MM.1S (cell line): ENCODE data around the gene LEF1.

Experiments
- DNase-seq: peaks from one replicate; pipeline ENCODE4 v3.0.0-alpha.2; 2015
- H2AFZ ChIP-seq: fragments of 300-600 bp; sonication (generic); 2 replicates; pipeline ENCODE4 v1.6.0; 2016; ENCODE audit warnings: antibody characterized with exemption, low read length
- H3F3A ChIP-seq: fragments of 300-600 bp; sonication (generic); 2 replicates; pipeline ENCODE4 v1.6.1; 2016; ENCODE audit warnings: mild to moderate bottlenecking, antibody characterized with exemption, low read length, moderate library complexity, mixed read lengths; ENCODE audit not compliant: insufficient read depth
- H3K27ac ChIP-seq: fragments of 300-600 bp; sonication (generic); 2 replicates; pipeline ENCODE4 v1.5.1; 2016; ENCODE audit warnings: mild to moderate bottlenecking, low read length
- H3K27me3 ChIP-seq: fragments of 300-600 bp; sonication (generic); replicated peaks from 2 replicates; pipeline ENCODE4 v1.6.0; 2016; ENCODE audit warnings: low read length; ENCODE audit not compliant: insufficient read depth
- H3K36me3 ChIP-seq: fragments of 300-600 bp; sonication (generic); replicated peaks from 2 replicates; pipeline ENCODE4 v1.6.1; 2016; ENCODE audit warnings: mild to moderate bottlenecking, low read length, mixed read lengths; ENCODE audit not compliant: insufficient read depth
- H3K4me1 ChIP-seq: fragments of 300-600 bp; sonication (generic); 2 replicates; pipeline ENCODE4 v1.6.1; 2016; ENCODE audit warnings: low read length, mixed read lengths
- H3K4me2 ChIP-seq: fragments of 300-600 bp; sonication (generic); 2 replicates; pipeline ENCODE4 v1.6.0; 2016; ENCODE audit warnings: low read depth, low read length
- H3K4me3 ChIP-seq: fragments of 300-600 bp; sonication (generic); 2 replicates; pipeline ENCODE4 v1.5.1; 2016; ENCODE audit warnings: low read length, mixed read lengths
- H3K79me2 ChIP-seq: fragments of 300-600 bp; sonication (generic); 2 replicates; pipeline ENCODE4 v1.6.1; 2016; ENCODE audit warnings: mixed run types, low read length, mixed read lengths
- H3K9ac ChIP-seq: fragments of 300-600 bp; sonication (generic); 2 replicates; pipeline ENCODE4 v1.6.1; 2016; ENCODE audit warnings: low read length, mixed read lengths
- H3K9me2 ChIP-seq: fragments of 300-600 bp; sonication (generic); replicated peaks from 2 replicates; pipeline ENCODE4 v1.6.1; 2016; ENCODE audit warnings: mild to moderate bottlenecking, low read length, mixed read lengths; ENCODE audit not compliant: insufficient read depth
- H3K9me3 ChIP-seq: fragments of 300-600 bp; sonication (generic); replicated peaks from 2 replicates; pipeline ENCODE4 v1.6.1; 2016; ENCODE audit warnings: mild to moderate bottlenecking, low read length, mixed read lengths; ENCODE audit not compliant: insufficient read depth
- H4K20me1 ChIP-seq: fragments of 300-600 bp; sonication (generic); 2 replicates; pipeline ENCODE4 v1.6.1; 2016; ENCODE audit warnings: mild to moderate bottlenecking, low read length, moderate library complexity, mixed read lengths; ENCODE audit not compliant: insufficient read depth
- CTCF ChIP-seq: fragments of 300-600 bp; sonication (generic); IDR thresholded peaks from 2 replicates; pipeline ENCODE4 v1.5.1; 2016; ENCODE audit warnings: antibody characterized with exemption, low read length, mixed read lengths
- EZH2 ChIP-seq: fragments of 300-600 bp; sonication (generic); optimal IDR thresholded peaks from 2 replicates; pipeline ENCODE3; 2017; ENCODE audit warnings: low read depth, mild to moderate bottlenecking, antibody characterized with exemption, low read length, mixed read lengths
- EZH2phosphoT487 ChIP-seq: fragments of 300-600 bp; sonication (generic); IDR thresholded peaks from 2 replicates; pipeline ENCODE4 v1.6.1; 2018; ENCODE audit warnings: antibody characterized with exemption, low read length

Gene LEF1

GRCh38 chr4:108058685-108059440 is 109.9 kb downstream of the LEF1 start:
- no peak for DNase-seq
- H3K9ac ChIP-seq, result no peak overlapping the region
- peaks cover 26% of the 10 kb centered on the region for H3K4me1 ChIP-seq
- no peaks in the 10 kb centered on the region for H3K9me2 ChIP-seq
- H3F3A ChIP-seq, result no peaks in the 10 kb centered on the region
- H3K36me3 ChIP-seq, result peaks cover 6% of the 10 kb centered on the region; the same call in 1 of the 2 replicates
- H3K9me3 ChIP-seq, result no peaks in the 10 kb centered on the region
- TF ChIP-seq CTCF (no peak), EZH2 (no peak), EZH2phosphoT487 (no peak)
- no peak overlapping the region for H3K27ac ChIP-seq
- H4K20me1 ChIP-seq, result no peaks in the 10 kb centered on the region
- no peak overlapping the region for H2AFZ ChIP-seq
- no peak overlapping the region for H3K4me2 ChIP-seq
- H3K79me2 ChIP-seq, result no peaks in the 10 kb centered on the region
- H3K27me3 ChIP-seq, result no peaks in the 10 kb centered on the region
- no peak overlapping the region for H3K4me3 ChIP-seq

- Histone ChIP-seq H3K4me3 (no peak overlapping the region), H3K9ac (no peak overlapping the region), H3K36me3 (peaks cover 4% of the 10 kb centered on the region; the same call in 1 of the 2 replicates), H3K27ac (peak overlapping the region; percentile 55; the same call in 1 of the 2 replicates), H3K9me3 (no peaks in the 10 kb centered on the region), H3K9me2 (no peaks in the 10 kb centered on the region), H3K4me1 (peaks cover 38% of the 10 kb centered on the region), H3K4me2 (peak overlapping the region; percentile 44), H3K79me2 (no peaks in the 10 kb centered on the region), H4K20me1 (no peaks in the 10 kb centered on the region), H3K27me3 (no peaks in the 10 kb centered on the region), H2AFZ (no peak overlapping the region), H3F3A (no peaks in the 10 kb centered on the region)
- no peak for TF ChIP-seq EZH2phosphoT487
- TF ChIP-seq EZH2, result no peak
- no peak for TF ChIP-seq CTCF
- DNase-seq, result peak; percentile 53
Observed at GRCh38 chr4:108056418-108056817, 112.3 kb downstream of the LEF1 start.

GRCh38 chr4:108055787-108056186 is 112.9 kb downstream of the LEF1 start:
- H3F3A ChIP-seq, result no peaks in the 10 kb centered on the region
- no peak overlapping the region for H3K4me2 ChIP-seq
- H3K9me3 ChIP-seq, result no peaks in the 10 kb centered on the region
- peak overlapping the region; percentile 55; the same call in 1 of the 2 replicates for H3K27ac ChIP-seq
- H4K20me1 ChIP-seq, result no peaks in the 10 kb centered on the region
- peaks cover 38% of the 10 kb centered on the region for H3K4me1 ChIP-seq
- no peaks in the 10 kb centered on the region for H3K9me2 ChIP-seq
- TF ChIP-seq EZH2 (no peak), EZH2phosphoT487 (no peak), CTCF (no peak)
- no peak for DNase-seq
- H2AFZ ChIP-seq, result no peak overlapping the region
- no peak overlapping the region for H3K9ac ChIP-seq
- 0 out of 2 replicates have a peak, but pooled peaks cover 4% of the 10 kb centered on the region for H3K36me3 ChIP-seq
- H3K27me3 ChIP-seq, result no peaks in the 10 kb centered on the region
- no peaks in the 10 kb centered on the region for H3K79me2 ChIP-seq
- no peak overlapping the region for H3K4me3 ChIP-seq
